Activated CD4-positive, alpha-beta T cell treated with anti-CD3 and anti-CD28 coated beads for 48 hours (primary cell): ENCODE data around the gene RNF175.

Source experiments
- DNase-seq: peaks from one replicate; pipeline ENCODE4 v3.0.0-alpha.2; 2020

The RNF175 gene

DNA sequence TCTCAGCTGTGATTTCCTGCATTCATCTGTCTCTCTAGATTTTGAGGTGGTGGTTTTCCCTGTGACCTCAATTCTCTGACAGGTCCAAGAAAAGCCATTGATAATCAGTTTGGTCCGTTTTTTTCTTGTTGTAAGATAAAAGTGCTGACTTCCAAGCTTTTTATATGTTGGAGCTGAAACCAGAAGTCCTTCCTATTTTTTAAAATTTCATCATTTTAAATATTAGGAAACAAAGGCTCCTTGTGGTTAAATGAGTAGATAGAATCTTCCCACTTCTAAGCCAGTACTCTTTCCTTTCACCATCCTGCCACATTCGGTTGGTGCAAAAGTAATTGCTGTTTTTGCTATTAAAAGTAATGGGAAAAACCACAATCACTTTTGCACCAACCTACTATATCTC lies 18.3 kb downstream of the RNF175 start:
- no peak for DNase-seq

DNA sequence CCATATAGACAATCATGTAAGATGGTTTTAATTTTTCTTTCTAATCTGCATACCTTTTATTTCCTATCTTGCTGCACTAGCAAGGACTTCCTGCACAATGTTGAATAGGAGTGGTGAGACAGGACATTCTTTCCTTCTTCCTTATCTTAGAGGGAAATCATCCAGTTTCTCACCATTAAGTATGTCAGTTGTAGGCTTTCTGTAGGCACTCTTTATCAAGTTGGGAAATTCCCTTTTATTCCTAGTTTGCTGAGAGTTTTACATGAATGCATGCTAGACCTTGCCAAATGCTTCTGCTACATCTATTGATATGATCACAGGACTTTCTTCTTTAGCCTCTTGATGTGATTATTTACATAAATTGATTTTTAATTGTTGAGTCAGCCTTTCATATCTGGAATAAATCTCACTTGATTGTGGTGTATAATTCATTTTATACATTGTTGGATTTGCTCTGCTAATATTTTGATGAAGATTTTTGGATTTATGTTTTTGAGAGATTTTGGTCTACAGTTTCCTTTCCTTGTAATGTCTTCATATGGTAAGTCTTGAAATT lies 23.8 kb downstream of the RNF175 start:
- DNase-seq: no peak

DNA sequence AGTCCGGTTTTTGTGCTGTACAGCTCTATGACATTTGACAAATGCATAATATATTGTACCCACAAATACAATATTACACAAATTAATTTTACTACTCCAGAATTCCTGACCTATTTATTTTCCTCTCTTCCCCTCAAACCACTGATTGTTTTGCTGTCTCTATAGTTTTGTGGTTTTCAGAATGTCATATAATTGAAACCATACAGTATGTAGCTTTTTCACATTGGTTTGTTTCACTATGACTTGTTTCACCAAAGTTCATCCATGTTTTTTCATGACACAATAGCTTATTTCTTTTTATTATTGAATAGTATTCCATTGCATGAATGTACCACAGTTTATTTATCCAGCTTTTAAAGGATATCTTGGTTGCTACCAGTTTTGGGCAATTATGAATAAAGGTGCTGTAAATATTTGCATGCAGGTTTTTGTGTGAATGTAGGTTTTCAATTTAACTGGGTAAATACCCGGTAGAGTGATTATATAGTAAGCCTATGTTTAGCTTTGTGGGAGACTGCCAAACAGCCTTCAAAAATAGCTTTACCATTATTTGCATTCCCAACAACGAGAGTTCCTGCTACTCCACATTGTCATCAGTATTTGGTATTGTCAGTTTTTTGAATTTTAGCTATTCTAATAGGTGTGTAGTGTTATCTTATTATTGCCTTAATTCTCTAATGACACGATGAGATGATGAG lies 25.9 kb downstream of the RNF175 start:
- DNase-seq: no peak

DNA sequence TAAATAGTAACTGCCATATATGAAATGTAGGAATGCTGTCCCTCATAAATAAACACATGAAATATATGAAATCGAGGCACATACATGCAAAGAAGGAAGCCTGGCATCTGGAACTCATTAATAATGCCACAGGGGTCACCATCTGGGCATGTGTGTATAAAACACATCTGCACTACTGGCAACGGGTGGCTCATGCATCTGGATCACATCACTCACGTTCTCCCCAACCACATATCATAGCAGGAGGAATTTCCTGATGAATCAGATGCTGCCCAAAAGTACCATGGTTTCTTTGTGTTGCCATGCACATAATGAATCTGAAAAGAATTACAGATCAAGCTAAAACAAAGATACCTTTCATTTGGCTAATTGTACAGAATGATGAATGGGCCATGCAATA lies 28.6 kb downstream of the RNF175 start:
- DNase-seq: no peak

DNA sequence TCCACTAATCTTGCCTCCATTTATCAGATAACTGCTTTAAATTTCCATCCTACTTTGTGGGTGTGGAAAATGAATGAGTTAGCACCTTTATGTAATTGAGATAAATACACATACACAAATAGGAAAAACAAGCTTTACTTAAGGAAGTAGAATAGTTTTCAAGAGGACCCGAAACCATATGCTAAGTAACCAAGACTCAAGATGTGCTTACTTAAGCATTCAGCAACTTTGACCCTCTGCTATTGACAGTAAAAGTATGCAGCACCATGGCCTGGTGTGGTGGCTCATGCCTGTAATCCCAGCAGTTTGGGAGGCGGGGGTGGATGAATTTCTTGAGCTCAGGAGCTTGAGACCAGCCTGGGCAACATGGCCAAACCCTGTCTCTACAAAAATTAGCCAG lies 29.9 kb downstream of the RNF175 start:
- DNase-seq: no peak

DNA sequence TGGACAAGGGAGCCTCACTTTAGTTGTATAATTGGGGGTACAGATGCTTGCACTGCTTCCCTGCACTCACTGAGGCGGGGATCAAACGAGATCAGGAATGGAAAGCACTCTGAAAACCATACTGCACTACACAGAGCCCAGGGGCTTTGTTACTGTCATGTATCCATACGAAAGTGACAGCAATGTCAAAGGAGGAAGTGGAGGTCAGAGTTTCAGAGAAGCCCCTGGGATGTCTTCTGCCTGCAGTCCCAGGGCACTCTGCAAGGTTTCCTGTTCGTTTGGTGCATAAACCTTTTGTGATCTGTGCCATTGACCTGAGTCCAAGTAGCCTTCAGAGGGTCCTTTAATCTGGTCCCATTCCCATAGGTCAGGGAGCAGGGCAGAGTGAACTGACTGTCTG lies 31.2 kb downstream of the RNF175 start:
- no peak for DNase-seq

DNA sequence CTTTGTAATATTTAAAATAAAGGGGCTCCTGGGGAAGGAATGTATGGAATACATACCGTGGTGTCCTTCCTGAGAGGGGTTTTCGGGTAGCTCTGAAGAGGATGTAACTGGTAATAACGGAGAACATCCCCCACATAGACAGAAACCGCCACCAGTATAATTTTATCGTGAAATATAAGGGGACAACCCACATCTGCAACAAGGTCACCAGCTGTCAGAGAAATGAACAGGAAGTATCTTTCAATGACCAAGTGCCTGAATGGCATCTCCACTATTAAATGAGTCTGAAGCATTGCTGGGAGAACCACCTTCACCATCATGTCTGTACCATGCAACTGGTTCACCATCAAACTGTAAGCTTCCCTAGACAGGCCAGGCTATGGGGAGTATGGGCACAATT lies 31.7 kb downstream of the RNF175 start:
- no peak for DNase-seq

DNA sequence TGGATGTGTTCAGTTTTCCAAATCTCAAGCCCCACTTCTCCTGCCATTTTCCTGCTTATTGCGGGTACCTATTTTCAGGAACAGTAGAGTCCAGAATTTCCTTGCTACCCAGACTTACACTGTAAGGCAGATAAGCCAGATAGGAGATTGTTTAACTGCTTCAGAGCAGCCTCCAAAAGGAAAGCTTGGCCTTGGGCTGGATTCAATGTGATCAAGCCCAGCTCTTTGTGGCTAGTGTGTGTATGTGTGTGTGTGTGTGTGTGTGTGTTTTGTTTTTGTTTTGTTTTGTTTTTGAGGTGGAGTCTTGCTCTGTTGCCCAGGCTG lies 34.0 kb downstream of the RNF175 start:
- DNase-seq: no peak

DNA sequence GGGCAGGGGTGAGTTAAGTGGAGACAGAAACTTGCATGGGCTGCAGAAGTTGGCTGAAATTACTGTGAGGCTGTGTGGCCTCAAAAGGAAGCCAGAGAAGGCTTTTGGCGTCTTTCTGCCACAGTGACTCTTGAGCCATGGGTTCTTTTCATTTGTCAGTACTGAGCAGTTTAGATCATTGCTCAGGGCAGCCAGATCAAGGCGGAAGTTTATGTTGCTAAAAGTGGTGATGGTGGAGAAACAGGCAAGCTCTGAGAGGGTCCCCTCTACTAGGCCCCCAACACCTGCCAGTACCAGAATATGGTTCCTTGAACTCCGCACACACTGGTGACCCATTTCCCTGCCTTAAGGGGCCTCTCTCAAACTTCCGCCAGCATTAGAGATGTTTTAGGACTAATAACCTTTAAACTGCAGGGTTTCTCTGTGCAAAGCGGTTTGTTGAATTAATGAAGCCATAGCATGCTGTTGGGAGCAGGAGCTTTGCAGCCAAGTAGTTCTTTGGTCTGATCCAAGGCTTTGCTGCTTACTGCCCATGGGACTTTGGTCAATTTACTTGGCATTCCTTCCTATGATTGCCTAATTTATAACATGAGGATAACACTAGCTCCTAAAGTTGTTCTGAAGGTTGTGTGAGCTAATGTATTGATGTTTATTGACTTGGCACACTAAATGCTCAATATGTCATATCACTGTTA lies 34.5 kb downstream of the RNF175 start:
- no peak for DNase-seq

DNA sequence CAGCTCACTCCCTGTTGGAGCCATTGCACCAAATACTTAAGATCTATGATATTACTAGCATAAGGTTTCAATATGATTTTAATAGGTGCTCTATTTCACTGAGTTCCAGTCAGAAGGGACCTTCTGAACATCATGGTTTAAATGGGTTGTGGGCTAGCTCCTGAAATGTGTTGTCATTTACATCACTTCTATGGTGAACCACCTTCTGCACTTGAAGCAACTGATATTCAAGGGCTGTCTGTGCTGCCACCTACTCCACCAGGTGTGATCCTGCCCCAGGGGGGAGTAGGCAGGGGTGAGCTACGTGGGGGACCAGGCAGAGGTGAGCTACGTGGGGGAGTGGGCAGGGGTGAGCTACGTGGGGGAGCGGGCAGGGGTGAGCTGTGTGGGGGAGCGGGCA lies 35.2 kb downstream of the RNF175 start:
- peak; percentile 15 for DNase-seq

DNA sequence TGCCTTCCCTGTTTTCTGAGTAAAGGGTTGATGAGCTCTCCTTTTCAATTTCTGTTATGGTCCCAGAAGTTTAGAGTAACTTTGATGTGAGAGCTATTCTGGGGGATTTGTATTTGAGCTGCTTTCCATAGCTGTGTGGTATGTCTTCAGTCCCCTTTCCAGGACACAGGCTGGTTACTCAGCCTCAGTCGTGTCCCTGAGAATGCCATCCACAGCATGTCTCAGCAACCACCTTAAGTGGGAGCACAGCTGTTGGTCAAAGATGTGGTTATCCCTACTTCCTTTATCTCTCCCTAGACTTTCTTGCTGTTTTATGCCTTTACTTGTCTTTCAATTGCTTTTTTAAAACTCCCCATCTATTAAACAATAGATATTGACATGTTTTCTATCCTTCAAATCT lies 37.8 kb downstream of the RNF175 start:
- DNase-seq: no peak

DNA sequence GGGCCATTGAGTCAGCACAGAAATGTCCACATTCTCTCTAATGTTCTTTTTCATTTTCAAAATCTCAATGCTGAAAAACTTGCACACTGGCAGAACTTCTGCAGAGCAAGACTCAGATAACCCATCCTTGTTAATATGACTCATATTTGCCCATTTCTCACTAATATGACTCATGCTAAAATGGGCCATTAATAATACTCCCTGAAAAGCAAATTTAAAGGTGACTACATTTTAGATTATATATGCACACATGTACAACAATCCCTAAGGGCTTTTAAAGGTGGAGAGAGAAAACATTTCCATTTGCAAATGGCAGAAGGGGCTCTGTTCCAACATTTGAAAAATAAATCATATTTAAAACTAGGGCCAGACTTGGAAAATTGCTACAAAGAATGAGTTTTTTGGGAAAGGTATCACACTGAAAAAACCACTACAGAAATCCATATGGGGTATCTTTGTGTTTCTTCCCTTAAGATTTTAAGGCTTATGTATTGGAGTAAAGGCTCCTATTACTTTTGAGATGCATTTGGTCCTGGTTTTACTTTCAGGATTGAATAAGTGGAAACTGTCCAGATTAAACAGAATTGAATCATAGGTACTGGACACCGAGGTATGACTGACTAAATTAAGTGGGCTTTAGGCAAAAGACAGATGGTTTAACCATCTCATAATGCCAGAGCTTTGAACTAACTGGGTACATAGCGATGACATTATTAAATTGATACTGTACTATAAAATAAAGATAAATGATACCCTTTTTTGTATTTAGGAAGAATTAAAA lies 45.8 kb downstream of the RNF175 start:
- DNase-seq: no peak

DNA sequence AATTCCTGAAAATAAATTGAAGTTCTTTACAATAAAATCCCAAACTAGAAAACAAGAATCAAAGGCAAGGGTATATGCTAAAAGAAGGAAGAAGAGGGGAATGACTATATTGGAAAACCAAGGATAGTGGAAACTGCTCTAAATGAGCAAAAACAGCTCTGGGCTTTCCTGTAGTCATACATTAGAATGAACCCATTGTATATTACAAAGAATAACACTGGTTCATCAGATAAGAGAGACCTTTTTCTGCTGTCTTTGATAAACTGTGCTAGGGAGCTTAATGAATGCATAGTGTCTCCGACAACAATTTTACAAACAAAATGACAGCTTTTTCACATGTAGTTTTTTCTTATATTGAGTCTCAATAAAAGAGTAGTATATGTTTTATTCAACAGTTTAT lies 49.1 kb downstream of the RNF175 start:
- no peak for DNase-seq

DNA sequence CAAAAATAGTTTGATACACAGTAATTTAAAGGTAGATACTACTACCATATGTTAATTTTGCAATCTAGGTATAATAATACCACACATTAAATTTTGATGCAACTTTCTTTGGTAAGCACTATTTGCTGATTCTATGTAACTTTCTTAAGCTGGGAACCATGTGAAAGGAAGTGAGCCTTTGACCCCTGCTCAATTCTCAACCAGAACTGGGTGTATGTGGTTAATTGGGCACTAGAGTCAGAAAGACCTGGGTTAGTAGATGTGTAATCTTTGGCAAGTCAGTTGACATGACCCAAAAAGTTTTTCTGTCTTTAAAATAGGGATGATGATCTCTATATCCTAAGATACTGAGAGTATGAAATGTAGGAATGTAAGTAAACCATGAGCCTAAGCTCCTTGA lies 53.3 kb downstream of the RNF175 start:
- no peak for DNase-seq

DNA sequence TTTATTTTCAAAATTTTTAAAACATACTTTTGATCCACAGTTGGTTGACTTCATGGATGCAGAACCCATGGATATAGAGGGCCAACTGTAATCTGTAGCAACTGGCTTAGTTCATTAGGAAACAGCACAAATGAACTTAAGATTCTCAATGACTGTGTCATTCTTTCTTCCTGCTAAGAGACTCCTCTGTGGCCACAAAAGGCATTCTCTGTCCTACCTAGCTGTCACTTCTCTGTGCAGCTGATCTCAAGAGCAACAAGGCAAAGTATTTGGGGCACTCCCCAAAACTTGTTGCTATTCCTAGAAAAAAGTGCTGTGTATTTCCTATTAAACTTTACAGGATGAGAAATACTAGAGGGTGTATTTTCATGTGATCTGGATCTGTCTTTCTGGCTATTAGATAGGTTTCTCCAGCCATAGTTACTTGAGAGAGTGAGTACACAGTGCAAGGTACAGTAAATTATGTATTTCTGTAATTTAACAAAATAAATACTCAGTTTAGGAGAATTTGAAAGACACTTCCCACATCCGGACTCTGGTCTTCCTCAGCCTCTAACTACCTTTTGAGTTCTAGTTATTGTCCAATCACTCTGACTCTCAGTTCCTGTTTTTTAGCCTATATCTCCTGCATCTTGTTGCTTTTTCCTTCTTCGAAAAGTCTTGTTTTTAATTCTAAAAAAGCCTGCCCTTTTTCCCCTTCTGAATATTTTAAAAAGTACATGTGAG lies 53.9 kb downstream of the RNF175 start:
- DNase-seq: no peak

DNA sequence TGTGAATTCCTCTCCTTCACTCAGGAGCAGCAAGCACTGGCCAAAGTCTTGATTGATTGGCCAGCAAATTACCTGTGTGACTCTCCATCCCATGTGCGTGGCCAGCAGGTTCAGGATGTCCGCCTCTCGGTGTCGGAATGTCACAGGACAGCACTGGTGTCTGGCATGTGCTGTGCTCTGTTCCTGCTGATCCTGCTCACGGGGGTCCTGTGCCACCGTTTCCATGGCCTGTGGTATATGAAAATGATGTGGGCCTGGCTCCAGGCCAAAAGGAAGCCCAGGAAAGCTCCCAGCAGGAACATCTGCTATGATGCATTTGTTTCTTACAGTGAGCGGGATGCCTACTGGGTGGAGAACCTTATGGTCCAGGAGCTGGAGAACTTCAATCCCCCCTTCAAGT lies 55.3 kb downstream of the RNF175 start:
- DNase-seq: no peak

DNA sequence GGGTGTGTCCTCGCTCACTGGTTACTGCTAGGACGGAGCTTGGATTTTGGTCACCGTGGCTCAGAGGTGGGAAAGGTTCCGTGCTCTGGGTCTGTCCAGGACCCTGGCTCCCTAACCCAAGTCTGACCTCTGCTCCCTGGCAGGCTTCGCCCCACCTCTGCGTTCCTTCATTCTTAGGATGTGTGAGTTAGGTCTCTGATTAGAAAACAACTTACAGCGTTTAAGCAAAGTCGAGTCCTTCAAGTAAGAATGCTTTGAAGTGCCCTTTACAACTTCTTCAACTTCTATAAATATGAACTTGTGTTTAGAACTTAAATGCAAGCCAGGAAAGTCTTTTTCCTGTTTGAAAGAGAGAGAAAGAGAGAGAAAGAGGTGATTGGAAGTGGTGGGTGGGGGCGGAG lies 74.9 kb downstream of the RNF175 start:
- no peak for DNase-seq

DNA sequence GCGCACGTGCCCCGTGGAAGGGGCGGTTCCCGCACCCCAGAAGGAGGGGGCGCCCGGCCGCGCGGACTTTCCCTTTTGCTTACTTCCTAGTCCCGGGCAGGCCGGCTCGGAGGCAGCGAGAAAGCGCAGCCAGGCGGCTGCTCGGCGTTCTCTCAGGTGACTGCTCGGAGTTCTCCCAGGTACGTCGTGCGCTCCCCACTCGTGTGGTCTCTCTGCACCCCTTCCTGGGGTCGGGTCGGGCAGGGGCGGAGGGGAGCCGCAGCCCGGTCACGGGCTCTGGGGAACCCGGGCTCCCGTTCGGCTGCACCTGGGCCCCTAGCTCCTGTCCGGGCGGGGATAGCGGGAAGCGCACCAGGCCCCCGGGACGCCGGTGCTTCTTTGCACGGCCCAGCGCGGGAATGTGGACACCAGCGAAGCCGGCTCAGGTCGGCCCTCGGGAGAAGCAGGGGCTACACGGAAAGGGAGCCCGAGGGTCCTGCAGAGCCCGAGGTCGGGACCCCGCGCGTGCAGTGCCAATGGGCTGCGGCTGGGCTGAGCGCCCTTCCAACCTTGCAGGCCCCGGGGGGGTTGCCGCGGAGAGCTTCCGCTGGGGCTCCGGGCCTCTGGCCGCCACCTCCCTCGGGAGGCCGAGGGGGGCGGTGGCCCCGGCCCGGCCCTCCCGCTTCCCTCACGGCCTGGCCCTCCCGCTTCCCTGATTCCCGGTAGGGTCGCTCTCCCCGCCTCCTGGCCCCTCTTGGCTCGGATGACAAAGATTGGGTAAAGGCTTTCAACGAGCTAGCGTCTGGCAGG lies 75.4 kb downstream of the RNF175 start, which contains the start of gene TLR2:
TLR2 (plus strand) TSS at position 99 of the 789 bp plus-strand sequence. CDS start 18,628 bp downstream, outside the sequence.
- peak; percentile 75 for DNase-seq

DNA sequence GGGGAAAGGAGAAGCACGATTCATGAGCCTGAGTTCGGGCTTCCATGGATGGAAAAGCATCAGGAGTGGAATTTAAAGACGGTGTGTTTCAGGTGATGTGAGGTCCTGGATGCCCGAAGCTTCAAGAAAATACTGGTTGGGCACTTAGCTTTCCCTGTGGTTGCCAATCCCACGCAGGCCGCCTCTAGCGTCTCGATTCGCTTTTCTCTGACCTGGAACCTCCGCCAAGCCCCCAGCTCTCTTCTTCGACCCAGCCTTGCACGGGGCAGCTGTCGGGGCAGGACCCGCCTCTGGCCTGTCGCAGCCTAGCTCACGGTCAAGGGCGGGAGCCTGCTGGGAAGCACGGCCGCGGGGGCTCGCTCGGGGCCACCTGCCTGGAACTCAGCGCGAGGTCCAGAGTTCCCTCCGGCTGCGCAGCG lies 76.1 kb downstream of the RNF175 start:
- DNase-seq: no peak

DNA sequence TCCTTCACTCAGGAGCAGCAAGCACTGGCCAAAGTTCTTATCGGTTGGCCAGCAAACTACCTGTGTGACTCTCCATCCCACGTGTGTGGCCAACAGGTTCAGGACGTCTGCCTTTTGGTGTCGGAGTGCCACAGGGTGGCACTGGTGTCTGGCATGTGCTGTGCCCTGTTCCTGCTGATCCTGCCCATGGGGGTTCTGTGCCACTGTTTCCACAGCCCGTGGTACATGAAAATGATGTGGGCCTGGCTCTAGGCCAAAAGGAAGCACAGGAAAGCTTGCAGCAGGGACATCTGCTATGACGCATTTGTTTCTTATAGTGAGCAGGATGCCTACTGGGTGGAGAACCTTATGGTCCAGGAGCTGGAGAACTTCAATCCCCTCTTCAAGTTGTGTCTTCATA lies 80.3 kb downstream of the RNF175 start:
- DNase-seq: no peak

DNA sequence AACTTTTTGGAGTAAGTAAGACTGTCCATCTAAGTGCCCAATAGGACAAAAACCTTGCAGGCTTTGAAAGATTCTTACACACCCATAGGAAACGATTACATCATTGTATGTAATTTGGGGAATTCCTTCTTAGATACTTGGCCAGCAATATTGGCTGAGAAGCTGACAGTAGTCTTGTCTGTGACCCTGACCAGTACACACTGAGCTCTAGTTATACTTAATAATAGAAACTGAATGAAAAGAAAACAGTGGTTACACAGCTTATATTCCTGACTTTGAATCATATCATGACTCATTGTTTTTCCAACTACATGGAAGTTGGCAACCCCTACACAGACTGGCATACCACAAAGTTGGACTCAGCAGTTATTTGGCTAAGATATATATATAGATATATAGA lies 82.8 kb downstream of the RNF175 start:
- no peak for DNase-seq

DNA sequence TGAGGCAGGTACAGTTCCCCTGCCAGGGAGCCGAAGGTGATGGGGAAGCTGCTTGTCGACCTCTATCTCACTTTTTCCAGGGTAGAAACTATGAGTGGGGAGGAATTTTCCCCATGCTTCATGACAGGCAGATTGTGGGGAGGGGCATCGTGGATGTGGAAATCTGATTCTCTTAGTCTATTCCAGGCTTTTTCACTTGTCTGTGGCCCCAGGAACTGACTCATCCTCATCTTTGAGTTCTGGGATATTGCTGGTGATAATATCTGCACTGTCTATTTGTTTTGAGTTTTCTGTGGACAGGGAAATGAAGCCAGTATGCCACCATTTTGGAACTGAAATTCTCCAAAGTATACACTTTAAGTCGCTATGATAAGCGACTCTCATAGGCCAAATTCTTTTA lies 83.3 kb downstream of the RNF175 start:
- no peak for DNase-seq
